DMS 273 (cell line): Measurements from ENCODE around the gene ATP1A4.
"Not testable (repeated sequence)": the region's sequence is repeated elsewhere in the genome, so short reads cannot be mapped to it uniquely, and the experiment has no call there.

ENCODE experiments used
- DNase-seq: peaks from one replicate; lab custom pipeline; 2025; ENCODE audit not compliant: unreplicated experiment; lab: John Stamatoyannopoulos, UW

The ATP1A4 gene

GRCh38 chr1:160151303-160151702 lies at the start of gene ATP1A4:
TSS of gene ATP1A4 (plus strand) at chr1:160151603. CDS start at chr1:160152041, 438 bp downstream.
- no peak for DNase-seq

- DNase-seq = no peak
Observed at GRCh38 chr1:160101717-160102522, 49.5 kb upstream of the ATP1A4 start.

- DNase-seq = no peak
Observed at GRCh38 chr1:160103658-160104408, 47.6 kb upstream of the ATP1A4 start.

- no peak for DNase-seq
Observed at GRCh38 chr1:160104486-160104885, 46.9 kb upstream of the ATP1A4 start.

GRCh38 chr1:160105155-160105554 lies 46.2 kb upstream of the ATP1A4 start:
- no peak for DNase-seq

- no peak for DNase-seq
Observed at GRCh38 chr1:160107512-160107911, 43.9 kb upstream of the ATP1A4 start.

GRCh38 chr1:160108888-160109662 lies 42.3 kb upstream of the ATP1A4 start:
- peak; percentile 86 for DNase-seq

- no peak for DNase-seq
Observed at GRCh38 chr1:160109686-160110085, 41.7 kb upstream of the ATP1A4 start.

- not testable (repeated sequence) for DNase-seq
Observed at GRCh38 chr1:160111462-160111861, 39.9 kb upstream of the ATP1A4 start.

- DNase-seq = no peak
Observed at GRCh38 chr1:160112357-160112756, 39.0 kb upstream of the ATP1A4 start.

- no peak for DNase-seq
Observed at GRCh38 chr1:160113407-160113806, 38.0 kb upstream of the ATP1A4 start.

- no peak for DNase-seq
Observed at GRCh38 chr1:160114085-160114484, 37.3 kb upstream of the ATP1A4 start.

- DNase-seq = no peak
Observed at GRCh38 chr1:160115545-160116282, 35.7 kb upstream of the ATP1A4 start, which contains the start of gene ATP1A2. TSS of gene ATP1A2 (plus strand) at chr1:160115759. CDS start at chr1:160115862, 103 bp downstream.

- DNase-seq = peak; percentile 26
Observed at GRCh38 chr1:160116283-160117147, 34.9 kb upstream of the ATP1A4 start.

GRCh38 chr1:160117300-160117699 lies 34.1 kb upstream of the ATP1A4 start:
- no peak for DNase-seq

GRCh38 chr1:160117709-160118183 lies 33.7 kb upstream of the ATP1A4 start:
- DNase-seq = no peak

- DNase-seq = no peak
Observed at GRCh38 chr1:160118928-160119327, 32.5 kb upstream of the ATP1A4 start.

- no peak for DNase-seq
Observed at GRCh38 chr1:160120797-160121196, 30.6 kb upstream of the ATP1A4 start.

GRCh38 chr1:160121388-160121787 lies 30.0 kb upstream of the ATP1A4 start:
- DNase-seq = no peak
